ENCODE results near the gene ORC5. TPM values are rescaled to one million over a fixed set of nuclear protein-coding genes. Genes with fewer than 3 reads are reported as not detected.
A peak's percentile ranks its signal among the peaks of the same experiment; 100 is the strongest.

ORC5 gene
- total RNA-seq, 1 experiment from 2014 or later, result 25.9 TPM

DNA sequence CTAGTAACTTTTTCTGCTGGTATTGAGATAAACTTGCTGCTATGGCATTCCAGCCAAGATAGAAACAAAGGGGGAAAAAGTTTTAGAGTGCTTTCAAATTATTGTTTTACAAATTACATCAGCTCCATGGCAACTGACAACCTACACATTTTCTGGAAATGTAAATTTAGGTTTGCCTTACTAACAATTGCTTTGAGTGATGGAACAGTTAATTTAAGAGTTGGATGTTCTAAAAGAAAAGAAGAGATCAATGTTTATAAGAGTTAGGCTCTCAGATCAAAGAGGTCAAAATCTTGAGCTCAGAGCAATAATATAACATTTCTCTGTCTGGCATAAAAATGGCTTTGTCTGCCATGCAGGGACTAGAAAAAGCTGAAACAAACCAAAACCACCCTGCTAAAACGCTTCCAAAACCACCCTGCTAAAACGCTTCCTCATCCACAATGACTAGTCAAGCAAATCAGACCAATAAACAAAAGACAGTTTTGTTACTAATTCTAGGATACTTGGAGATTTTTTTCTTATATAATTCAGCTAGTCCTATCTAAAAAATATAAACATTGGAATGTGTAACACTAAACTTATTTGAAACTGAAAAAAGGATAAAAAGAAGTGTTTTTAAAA lies 32.3 kb downstream of the ORC5 start:
- no peak overlapping the region for H2BK12ac ChIP-seq (ENCODE audit: insufficient read length, low read depth, low read length)
- no peak overlapping the region for H3K27ac ChIP-seq (ENCODE audit: insufficient read length, low read depth, low read length)
- no peak overlapping the region for H2AK5ac ChIP-seq (ENCODE audit: insufficient read length, low read length)
- H2AFZ ChIP-seq (ENCODE audit: low read length), result no peak overlapping the region
- H4K5ac ChIP-seq (ENCODE audit: insufficient read length, low read depth, low read length), result no peak overlapping the region
- WGBS (ENCODE audit: extremely low coverage, insufficient read length, low lambda C conversion rate), result no CpG with 5 or more reads among the region's 2 CpGs
- H3K79me1 ChIP-seq (ENCODE audit: insufficient read depth, low read depth, low read length, poor library complexity, severe bottlenecking), result no peaks in the 10 kb centered on the region
- peaks cover 43 to 51% (median 43%) of the 10 kb centered on the region in 3 experiments for H3K36me3 Mint-ChIP-seq (ENCODE audit: insufficient read depth in 1 of 3, low read depth in 3 of 3)
- H3T11ph ChIP-seq (ENCODE audit: low read length), result no peak overlapping the region
- no peak overlapping the region for H3K14ac ChIP-seq (ENCODE audit: insufficient read depth, low read length)
- peaks cover 24 to 31% of the 10 kb centered on the region in 2 experiments for H3K4me1 Mint-ChIP-seq
- no peak overlapping the region for H2BK15ac ChIP-seq (ENCODE audit: low read depth, low read length)
- H4K91ac ChIP-seq (ENCODE audit: insufficient read length, low read depth, low read length), result no peak overlapping the region
- no peak overlapping the region for H3K18ac ChIP-seq (ENCODE audit: insufficient read length, low read depth, low read length)
- H2BK20ac ChIP-seq (ENCODE audit: low read depth, low read length, poor library complexity, severe bottlenecking), result no peak overlapping the region
- peaks cover 26 to 30% of the 10 kb centered on the region in 2 experiments for H3K9me3 Mint-ChIP-seq
- no peak overlapping the region for H2BK120ac ChIP-seq (ENCODE audit: low read depth, low read length, poor library complexity, severe bottlenecking)
- peak overlapping the region; percentile 3 to 96 (median 87); a peak in 5 of 7 replicates for H3K27ac Mint-ChIP-seq
- no peaks in the 10 kb centered on the region for H3K23me2 ChIP-seq (ENCODE audit: insufficient read length, low read depth, low read length, poor library complexity, severe bottlenecking)
- H3K56ac ChIP-seq (ENCODE audit: insufficient read length, low read depth, low read length), result no peak overlapping the region
- H3K4me2 ChIP-seq (ENCODE audit: insufficient read depth, insufficient read length, low read length), result no peak overlapping the region
- no peak overlapping the region for H3K9ac ChIP-seq (ENCODE audit: extremely low read depth, insufficient read length, low read length)
- no peak overlapping the region for H2BK5ac ChIP-seq (ENCODE audit: insufficient read length, low read length)
- H3K4me3 Mint-ChIP-seq, result no peak overlapping the region
- peaks cover 6% of the 10 kb centered on the region for H3K9me3 ChIP-seq (ENCODE audit: control insufficient read depth, low read depth, low read length)
- H3K23ac ChIP-seq (ENCODE audit: insufficient read length, low read depth, low read length), result no peak overlapping the region
- no peaks in the 10 kb centered on the region for H3K27me3 ChIP-seq (ENCODE audit: insufficient read depth, low read length)
- no peak overlapping the region for H3K4ac ChIP-seq (ENCODE audit: low read depth, low read length)
- H3K79me2 ChIP-seq (ENCODE audit: insufficient read depth, low read length), result no peaks in the 10 kb centered on the region
- no peak for TF ChIP-seq CTCF (conservative IDR thresholded peaks at IDR 0.05)
- no peak overlapping the region for H4K8ac ChIP-seq (replicated peaks; ENCODE audit: insufficient read length, low read depth, low read length)
- H4K20me1 ChIP-seq (ENCODE audit: control insufficient read depth, insufficient read depth, insufficient read length), result no peaks in the 10 kb centered on the region
- H3K4me1 ChIP-seq (ENCODE audit: insufficient read depth, low read length), result peaks cover 4% of the 10 kb centered on the region; the same call in 1 of the 2 replicates
- H3K27me3 Mint-ChIP-seq (ENCODE audit: low read depth), result no peaks in the 10 kb centered on the region; the same call in 1 of the 2 replicates
- no peak for DNase-seq
